GM19240 (cell line): ENCODE data around the gene AMER2.

Experiments
- DNase-seq: peaks from one replicate; pipeline ENCODE4 v3.0.0; 2011; ENCODE audit warnings: low spot score; ENCODE audit not compliant: insufficient read length

AMER2 gene, protein sequence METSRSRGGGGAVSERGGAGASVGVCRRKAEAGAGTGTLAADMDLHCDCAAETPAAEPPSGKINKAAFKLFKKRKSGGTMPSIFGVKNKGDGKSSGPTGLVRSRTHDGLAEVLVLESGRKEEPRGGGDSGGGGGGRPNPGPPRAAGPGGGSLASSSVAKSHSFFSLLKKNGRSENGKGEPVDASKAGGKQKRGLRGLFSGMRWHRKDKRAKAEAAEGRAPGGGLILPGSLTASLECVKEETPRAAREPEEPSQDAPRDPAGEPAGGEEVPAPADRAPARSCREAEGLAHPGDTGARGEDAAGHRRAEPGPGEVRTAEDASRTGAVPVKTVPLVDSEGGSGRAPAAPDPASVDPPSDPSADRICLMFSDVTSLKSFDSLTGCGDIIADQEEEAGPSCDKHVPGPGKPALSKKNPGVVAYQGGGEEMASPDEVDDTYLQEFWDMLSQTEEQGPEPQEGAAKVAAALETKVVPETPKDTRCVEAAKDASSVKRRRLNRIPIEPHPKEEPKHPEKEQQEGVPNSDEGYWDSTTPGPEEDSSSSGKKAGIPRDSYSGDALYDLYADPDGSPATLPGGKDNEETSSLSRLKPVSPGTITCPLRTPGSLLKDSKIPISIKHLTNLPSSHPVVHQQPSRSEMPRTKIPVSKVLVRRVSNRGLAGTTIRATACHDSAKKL

DNA sequence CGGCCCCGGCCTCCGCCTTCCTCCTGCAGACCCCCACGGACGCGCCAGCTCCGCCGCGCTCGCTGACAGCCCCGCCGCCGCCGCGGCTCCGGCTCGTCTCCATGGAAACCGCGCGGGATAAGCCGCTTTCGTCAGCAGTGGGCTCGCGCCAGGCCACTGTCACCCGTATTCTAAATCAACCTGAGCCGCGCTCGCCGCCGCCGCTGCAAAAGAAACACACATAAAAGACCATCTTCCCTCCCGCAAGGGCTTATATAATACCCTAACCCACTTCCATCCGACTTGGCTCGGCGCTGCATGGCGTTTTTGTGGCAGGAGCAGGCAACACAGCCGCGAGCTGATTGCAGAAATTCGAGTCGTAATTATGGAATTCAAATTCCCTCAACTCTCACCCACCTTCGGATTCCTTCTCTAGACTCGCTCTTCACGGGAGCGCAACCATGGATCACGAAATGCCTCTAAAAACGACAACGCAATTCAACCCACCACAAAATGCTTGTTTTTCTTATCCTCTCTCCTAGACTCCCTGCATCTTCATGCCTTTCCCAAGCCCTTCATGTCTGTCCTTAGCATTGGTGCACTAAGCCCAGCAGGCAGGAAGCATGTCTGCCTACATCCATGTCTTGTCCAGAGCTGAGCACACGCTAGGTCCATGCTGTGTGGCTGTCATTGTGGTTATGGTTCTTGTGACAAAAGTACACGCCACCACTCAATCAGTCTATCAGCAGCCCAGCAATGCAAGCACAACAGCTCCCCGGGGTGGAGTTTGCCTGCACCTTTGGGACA lies at the start of gene AMER2:
TSS of gene AMER2 (minus strand) at position 772 of the 786 bp plus-strand sequence. CDS start at position 103, 669 bp downstream.
- no peak for DNase-seq

DNA sequence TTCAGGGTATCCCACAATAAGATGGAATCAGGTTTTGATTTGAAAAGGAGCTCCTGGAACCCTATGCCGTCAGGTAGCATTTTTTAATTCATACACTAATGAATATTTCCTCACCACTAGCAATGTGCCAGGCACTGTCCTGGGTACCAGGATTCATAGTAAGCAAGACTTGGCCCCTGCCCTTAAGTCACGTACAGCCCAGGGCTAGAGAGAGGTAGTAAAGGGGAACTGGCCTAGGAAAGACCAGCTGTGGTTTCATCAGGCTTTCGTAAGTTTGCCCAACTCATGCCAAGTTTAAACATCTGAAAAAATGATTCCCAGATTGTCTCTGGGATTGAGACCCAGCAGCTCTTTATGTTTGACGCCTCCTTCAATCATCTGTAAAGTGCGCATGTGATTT lies 45.9 kb upstream of the AMER2 start:
- no peak for DNase-seq

DNA sequence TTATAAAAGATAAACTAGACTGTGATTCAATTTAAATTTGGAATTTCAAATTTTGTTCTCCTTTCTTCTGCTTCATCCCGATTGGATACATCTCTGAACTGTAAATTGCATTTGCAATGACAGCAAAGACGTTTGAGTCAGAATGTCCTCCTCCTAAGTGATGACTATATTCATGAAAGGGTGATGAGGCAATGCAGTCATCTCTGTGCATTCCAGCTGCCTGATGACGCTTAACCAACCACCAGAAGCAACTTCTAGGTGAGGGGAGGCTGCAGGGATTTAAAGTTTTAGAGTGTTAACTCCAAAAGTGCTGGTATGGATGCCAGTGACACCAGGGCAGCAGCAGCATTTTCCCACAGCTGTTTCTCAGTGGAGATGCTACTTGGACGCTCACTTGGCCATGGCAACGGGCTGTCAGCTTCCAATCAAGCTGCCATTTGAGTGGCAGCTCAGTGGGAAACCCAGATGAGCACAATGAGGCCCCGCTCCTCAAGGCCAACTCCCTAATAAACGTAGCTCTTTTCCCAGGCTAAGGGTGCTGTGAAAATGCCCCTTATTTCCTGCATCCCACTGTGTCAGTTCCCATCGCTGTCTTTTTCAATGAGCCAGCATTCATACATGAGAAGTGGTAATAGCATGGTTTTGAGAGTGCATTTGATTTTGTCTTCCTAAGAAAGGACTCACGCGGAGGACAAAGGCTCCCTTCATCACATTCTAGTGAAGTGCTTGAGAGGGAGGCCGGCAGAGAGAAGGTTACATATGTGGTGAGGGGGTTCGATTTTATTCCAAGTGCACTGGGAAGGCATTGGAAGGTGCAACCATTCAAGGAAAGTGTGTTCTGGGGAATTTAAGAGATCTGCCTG lies 45.2 kb upstream of the AMER2 start:
- no peak for DNase-seq

DNA sequence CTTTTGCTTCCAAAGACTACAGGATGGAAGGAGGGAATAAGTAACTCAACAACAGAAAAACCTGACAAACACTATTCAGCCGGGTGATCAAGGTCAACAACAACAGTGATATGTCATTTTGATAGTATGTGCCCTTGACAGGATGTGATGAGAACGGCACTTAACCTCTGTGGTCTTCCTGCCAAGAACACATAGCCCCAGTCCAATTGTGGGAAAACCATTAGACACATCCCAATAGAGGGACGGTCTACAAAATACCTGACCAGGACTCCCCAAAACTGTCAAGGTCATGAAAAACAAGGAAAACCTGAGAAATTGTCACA lies 43.1 kb upstream of the AMER2 start:
- DNase-seq: no peak

DNA sequence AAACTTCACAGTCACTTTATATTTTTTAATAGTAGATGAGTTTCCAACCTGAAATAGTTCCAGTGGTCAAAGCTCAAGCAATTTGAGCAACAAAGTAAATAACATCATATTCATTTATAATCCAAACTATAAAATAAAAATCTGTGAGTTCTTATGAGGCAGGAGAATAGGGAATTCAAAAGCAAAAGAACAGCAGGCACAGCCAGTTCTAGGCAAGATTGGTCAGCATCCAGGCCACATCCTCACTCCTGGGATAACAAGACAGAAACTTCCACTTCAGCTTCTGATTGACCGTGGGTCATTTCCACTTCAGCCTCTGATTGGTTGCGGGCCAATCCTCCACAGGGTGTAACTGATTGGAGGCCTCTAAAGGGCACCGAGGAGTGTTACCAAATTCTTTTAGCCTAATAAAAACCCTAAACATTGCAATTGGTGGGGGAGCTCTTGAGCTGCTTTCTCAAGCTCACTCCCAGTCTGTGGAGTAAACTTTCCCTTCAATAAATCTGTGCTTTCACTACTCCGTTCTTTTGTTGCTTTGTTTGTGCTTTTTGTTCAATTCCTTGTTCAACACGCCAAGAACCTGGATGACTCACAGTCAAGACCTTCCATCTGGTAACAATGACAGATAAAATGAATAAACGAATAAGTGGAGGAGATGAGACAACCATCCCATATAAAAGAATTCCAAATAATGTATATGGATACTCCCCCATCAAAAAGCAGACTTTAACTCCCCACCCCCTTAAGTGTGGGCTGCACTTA lies 42.6 kb upstream of the AMER2 start:
- DNase-seq: no peak

DNA sequence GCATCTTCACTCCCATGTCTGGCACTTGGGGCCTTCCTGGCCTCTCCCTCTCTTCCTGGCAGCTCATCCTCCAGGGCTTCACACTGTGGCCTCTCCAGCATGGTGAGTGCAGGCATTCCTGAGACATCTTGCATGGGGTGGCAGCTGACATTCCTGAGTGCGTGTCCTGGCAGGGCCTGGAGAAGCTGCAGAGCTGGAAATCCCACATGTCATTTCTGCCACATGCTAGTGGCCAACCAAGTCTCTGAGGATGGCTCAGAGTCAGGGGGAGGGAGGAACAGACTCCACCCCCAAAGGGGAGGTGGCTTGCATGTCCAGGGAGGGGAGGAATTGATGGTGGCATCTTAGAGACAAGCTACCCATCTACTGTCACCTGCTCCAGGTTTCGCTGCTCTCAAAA lies 41.6 kb upstream of the AMER2 start:
- no peak for DNase-seq

DNA sequence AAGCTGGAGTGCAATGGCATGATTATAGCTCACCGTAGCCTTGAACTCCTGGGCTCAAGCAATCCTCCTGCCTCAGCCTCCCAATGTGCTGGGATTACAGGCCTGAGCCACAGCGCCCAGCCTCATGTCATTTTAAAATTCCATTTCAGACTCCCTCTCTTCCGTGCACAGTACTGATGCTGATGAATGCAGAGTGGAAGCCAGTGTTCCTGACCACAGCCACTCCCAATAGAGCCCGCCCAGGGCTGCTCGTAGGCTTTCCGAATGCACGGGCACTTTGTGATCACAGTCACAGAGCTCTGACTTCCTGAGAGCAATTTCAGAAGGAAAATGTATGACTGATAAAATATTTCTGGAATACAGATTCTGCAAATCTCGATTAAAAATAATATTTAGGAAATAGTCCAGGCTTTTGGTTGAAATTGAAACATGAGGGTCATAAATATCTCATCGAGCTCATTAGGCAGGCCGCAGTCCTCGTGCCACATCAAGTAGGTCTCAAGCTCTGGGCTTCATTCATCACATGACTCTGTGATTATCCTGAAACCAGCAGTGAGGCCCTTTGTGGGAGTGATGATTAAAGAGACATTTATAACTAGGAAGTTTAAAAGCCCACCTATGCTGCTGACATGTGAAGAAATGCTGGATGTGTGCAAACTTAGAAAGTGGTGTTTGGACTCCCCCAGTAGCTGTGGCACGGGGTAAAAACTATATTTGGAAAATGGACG lies 38.9 kb upstream of the AMER2 start:
- no peak for DNase-seq

DNA sequence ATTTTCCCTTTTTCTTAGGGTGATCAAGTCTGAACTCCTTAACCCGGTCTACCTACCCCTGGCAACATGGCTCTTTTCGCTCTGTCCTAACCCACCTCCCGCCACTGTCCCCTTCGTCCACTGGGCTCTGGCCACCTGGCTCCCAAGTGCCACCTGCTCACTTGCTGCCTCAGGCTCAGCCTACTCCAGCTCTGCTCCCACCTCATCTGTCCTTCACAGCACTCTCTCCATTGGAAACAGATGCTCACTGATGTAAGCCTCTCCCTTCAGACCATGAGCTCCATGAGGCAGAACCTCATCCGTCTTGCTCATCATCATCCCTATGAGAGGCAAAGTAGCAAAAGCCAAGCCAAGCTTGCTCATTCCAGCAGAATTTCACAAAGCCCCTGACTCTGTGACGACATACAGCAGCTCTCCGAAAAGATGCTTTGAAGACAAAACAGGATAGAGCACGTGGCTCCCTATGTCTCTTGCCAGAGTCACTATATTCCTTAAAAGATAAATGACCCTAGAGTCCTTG lies 35.3 kb upstream of the AMER2 start:
- no peak for DNase-seq

DNA sequence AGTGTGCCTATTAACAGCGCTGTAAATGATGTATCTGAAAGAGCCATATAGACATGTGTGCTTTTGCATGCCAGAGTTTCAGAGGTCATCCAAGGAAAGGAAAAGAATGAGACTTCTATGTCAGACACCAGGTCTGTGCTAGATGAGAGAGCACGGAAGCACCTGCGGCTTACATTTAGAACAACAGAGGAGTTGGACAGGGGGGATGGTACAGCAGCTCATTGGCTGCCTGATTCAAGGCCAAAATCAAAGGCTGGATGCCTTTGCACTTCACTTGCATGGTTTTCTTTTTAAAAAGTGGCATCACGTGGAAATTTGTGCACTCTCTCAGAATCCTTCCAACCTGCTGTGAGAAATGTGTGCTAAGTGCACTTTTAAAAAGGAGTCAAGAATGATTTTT lies 32.8 kb upstream of the AMER2 start:
- no peak for DNase-seq

DNA sequence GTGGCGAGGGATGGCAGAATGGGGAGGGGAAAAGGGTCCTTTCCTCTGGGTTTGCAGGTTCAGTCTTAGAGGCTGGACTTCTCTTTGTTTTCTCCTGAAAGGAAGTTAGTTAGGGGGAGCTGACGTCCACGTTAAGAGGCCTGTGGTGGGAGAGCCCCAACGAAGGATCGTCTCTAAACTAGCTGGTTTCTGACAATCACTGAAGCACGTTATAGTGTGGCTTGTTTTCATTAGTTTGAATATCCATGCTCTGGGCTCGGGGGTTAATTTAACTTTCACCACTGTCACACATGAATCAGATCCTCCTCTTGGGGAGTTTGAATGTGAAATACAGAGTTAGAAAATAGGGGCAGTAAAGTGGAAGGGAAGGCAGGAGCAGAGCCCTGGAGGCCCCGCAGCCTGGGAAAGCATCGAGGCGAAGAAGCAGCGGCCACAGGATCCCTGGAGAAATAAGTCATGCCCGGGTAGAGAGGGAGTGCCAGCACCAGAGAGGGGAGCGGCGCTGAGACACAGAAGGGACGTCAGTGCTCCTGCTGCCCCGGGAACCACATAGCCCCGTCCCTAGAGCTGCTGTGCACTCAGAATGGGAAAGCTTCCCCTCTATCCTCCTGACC lies 31.1 kb upstream of the AMER2 start:
- DNase-seq: no peak

DNA sequence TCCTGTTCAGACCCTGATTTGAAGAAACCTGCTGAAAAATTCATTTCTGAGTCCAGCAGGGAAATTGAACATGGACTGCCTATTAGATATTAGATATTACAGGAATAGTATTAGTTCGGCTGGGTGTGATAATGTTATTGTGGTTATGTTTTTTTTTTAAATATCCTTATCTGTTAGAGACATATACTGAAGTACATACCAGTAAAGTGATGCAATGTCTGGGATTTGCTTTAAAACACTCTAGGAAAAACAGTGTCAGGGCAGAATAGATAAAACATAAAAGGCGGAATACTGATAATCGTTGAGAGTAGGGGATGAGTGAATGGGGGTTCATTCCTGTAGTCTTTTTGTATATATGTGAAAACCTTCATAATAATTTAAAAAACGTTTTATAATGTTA lies 28.7 kb upstream of the AMER2 start:
- DNase-seq: no peak

DNA sequence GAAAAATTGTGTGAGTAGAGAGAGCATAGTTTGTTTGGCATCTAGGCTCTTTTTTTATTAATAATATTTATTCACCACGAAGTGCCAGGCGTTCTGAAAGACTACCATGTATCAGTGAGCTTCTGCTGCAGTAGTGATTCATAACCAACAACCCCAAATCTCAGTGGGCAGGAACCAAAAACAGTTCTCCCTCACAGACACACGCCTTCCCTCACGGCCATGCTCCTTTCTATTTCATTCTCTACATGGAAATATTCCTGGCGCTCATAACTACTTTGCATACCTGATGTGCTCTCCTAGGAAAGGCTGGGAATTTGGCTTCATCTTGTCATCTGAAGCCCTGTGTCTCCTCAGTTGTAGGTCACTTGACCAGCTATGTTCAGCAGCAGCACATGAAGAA lies 26.6 kb upstream of the AMER2 start:
- no peak for DNase-seq

DNA sequence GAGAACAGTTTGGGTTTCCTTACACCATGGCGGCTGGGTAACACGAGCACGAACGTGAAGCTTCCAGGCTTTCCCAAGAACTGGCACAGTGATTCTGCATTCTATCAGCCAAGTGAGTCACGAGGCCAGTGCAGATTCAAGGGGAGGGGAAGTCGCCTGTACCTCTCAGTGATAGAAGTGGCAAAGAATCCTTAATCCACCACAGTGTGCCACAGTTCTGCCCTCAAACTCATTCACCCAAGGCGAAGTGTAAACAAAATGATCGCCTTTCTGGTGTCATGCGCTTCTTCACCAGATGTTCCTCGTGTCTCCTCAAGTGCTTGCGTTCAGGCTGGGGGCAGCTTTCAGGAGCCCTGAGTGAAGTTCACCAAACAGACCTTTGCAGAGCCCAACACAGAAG lies 24.9 kb upstream of the AMER2 start:
- no peak for DNase-seq

DNA sequence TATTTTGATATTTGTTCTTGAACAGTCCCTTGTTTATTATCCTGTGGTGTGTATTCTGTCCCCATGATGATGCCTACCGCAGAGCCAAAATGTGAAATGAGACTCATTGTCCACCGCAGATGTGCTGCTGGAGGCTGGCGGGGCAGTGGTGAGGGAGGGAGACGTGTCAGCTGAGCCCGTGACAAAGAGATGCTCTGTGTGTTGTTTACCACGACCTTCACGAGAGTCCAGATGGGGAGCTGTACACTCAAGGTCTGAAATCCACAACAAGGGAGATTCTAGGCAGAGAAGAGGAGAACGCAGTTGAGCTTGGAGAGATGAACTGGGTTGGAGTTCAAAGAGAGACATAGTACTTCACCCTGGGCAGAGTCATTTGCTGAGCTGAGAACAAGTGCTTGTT lies 20.8 kb upstream of the AMER2 start:
- DNase-seq: no peak

DNA sequence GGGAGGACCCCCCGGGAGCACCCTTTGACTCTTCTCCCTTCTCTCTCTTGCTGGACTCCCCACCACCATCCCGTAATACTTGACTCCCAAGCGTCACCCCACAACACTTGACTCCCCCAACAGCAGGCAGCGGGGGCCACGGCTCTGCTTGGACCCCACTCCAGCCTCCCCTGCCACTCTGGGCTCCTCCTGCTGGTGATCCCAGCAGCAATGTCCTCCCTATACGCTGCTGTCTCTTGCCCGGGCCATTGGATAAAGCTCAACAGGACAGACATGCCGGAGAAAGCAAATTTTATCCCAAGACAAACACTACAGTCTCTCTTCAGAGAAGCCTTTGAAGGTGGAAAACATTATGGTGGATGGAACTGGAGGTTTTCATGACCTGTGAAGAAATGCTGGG lies 20.4 kb upstream of the AMER2 start:
- DNase-seq: no peak

DNA sequence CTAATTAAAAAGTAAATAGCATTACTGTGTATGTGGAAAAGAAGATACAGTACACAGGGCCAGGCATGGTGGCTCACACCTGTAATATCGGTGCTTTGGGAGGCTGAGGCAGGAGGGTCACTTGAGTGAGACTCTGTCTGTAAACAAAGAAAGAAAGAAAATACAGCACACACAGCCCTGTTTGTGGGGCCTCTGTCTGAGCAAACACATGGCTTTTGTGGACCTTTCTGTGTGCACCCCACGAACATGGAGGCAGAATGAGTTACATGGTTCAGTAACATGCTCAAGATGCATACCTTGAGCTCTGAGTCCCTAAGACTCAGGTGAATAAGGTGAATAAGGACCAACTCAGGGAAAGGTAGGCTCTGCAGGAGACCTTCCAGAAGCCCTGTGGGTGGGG lies 20.0 kb upstream of the AMER2 start:
- DNase-seq: no peak

DNA sequence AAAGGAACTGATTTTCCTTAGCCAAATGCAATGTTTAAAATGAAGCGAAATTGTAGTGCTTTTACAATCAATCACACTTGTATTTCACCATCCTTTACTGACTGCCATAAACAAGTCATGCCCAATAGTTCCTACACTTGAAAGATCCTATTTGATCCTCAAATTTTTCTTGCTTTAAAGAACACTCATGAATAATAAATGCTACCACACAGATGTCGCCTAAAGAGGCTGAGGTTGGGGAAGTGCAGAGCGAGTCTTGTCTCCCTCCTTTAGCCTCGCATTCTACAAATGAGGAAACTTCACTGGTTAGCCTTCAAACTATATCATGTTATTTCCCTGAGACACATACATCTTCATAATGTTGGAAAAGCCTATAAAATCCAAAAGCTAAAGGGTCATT lies 18.7 kb upstream of the AMER2 start:
- no peak for DNase-seq

DNA sequence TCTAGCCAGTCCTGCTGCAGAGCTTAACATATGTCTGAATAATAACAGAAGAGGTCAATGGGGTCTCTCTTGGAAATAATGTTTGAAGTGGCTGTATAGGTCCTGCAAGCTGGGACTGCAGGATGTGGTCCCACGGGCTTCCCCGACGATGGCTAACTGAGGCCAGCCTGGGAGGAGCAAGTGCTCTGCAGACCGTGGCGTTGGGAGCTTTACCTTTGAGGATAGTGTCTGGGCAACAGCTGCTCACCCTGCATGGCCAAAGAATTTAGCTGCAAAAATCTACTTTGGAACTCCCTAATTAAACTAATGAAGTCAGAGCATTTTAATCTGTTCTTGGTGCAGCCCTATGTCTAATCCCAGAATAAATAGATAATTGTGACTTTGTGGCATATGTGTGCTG lies 18.2 kb upstream of the AMER2 start:
- no peak for DNase-seq

DNA sequence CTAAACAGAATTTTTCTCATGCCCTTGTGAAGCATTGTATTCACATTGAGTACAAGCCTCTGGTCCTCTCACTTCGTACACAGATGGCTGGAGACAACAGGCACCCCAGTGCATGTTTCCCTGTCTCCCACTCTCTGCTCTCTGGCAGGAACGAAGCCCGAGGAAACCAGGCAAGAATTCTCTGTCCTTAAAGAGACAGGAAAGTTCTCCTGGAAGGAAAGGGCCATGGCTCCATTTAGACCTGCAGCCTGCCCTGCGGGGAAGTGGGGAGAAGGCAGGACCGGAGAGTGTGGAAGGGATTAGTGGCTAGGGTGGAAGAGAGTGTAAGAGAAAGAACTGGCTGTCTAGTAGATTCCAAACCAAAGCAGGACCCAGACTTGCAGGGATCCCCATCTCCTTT lies 15.5 kb upstream of the AMER2 start:
- no peak for DNase-seq
